Subcutaneous abdominal adipose tissue (tissue), 5 donors: ENCODE measurements around the gene KPNA4.
A peak's percentile ranks its signal among the peaks of the same experiment; 100 is the strongest.
"Not testable (repeated sequence)": the region's sequence is repeated elsewhere in the genome, so short reads cannot be mapped to it uniquely, and the experiment has no call there.

Experiments used
- H3K27ac ChIP-seq: one replicate; pipeline ENCODE4 v1.7.0; 2013; ENCODE audit warnings: low read depth, mild to moderate bottlenecking, inconsistent platforms, low read length, moderate library complexity
- H3K27me3 ChIP-seq, 5 donors: one replicate each; pipeline ENCODE4 v1.7.0; 2013; ENCODE audit warnings: low read length in 5 of 5, inconsistent platforms in 1 of 5; ENCODE audit not compliant: control insufficient read depth in 5 of 5, insufficient read depth in 4 of 5
- H3K36me3 ChIP-seq, 5 donors: one replicate each; pipeline ENCODE4 v1.7.0; 2013; ENCODE audit warnings: low read length in 5 of 5; ENCODE audit not compliant: control insufficient read depth in 5 of 5, insufficient read depth in 5 of 5
- H3K4me1 ChIP-seq, 5 donors: one replicate each; pipeline ENCODE4 v1.7.0; 2013; ENCODE audit warnings: low read length in 5 of 5, mild to moderate bottlenecking in 3 of 5, moderate library complexity in 1 of 5; ENCODE audit not compliant: control insufficient read depth in 5 of 5, insufficient read depth in 5 of 5
- H3K4me3 ChIP-seq, 5 donors: one replicate each; pipeline ENCODE4 v1.7.0; 2013; ENCODE audit warnings: low read length in 5 of 5, low read depth in 1 of 5
- H3K9ac ChIP-seq, 5 donors: one replicate each; pipeline ENCODE4 v1.7.0; 2013; ENCODE audit warnings: low read length in 5 of 5, mild to moderate bottlenecking in 4 of 5, moderate library complexity in 3 of 5
- H3K9me3 ChIP-seq, 5 donors: one replicate each; pipeline ENCODE4 v1.7.0; 2013; ENCODE audit warnings: low read length in 5 of 5; ENCODE audit not compliant: control insufficient read depth in 5 of 5
- donor health status: healthy.
- donor health status: healthy.
- donor health status: healthy.
- donor health status: healthy.
- donor health status: healthy.

The KPNA4 gene

GRCh38 chr3:160565442-160566403 is at the start of gene KPNA4:
TSS of gene KPNA4 (minus strand) at chr3:160565571. CDS start at chr3:160565282, 289 bp downstream.
- peak within 1 kb of the TSS; percentile 74 to 97 (median 88) for H3K4me3 ChIP-seq
- H3K4me1 ChIP-seq = peaks cover 0 to 55% (median 42%) of the 10 kb centered on the region in 5 donors
- H3K9ac ChIP-seq = peak within 1 kb of the TSS; percentile 88 to 94 (median 93)
- H3K9me3 ChIP-seq = no peaks in the 10 kb centered on the region
- H3K27ac ChIP-seq = peak within 1 kb of the TSS; percentile 99
- H3K36me3 ChIP-seq = peaks cover 0 to 11% (median 6%) of the 10 kb centered on the region in 5 donors
- no peaks in the 10 kb centered on the region for H3K27me3 ChIP-seq

- no peaks in the 10 kb centered on the region for H3K27me3 ChIP-seq
These were observed 48.3 kb upstream of the KPNA4 start for GRCh38 chr3:160613661-160614060.

GRCh38 chr3:160612386-160613075 is 47.2 kb upstream of the KPNA4 start:
- Histone ChIP-seq H3K36me3 (no peaks in the 10 kb centered on the region), H3K4me1 (peaks cover 0 to 9% (median 0%) of the 10 kb centered on the region in 5 donors), H3K9me3 (no peaks in the 10 kb centered on the region), H3K4me3 (no peak overlapping the region), H3K27me3 (no peaks in the 10 kb centered on the region), H3K27ac (no peak overlapping the region), H3K9ac (no peak overlapping the region)

More at GRCh38 chr3:160613661-160614060, 48.3 kb upstream of the KPNA4 start:
- Histone ChIP-seq H3K36me3 (no peaks in the 10 kb centered on the region), H3K9ac (no peak overlapping the region), H3K9me3 (no peaks in the 10 kb centered on the region), H3K4me1 (peaks cover 0 to 20% (median 0%) of the 10 kb centered on the region in 5 donors), H3K4me3 (no peak overlapping the region), H3K27ac (no peak overlapping the region)

GRCh38 chr3:160611141-160611540 is 45.8 kb upstream of the KPNA4 start:
- Histone ChIP-seq H3K4me1 (no peaks in the 10 kb centered on the region), H3K27me3 (no peaks in the 10 kb centered on the region), H3K4me3 (no peak overlapping the region), H3K27ac (no peak overlapping the region), H3K9ac (no peak overlapping the region), H3K36me3 (no peaks in the 10 kb centered on the region), H3K9me3 (no peaks in the 10 kb centered on the region)

GRCh38 chr3:160608870-160609269 is 43.5 kb upstream of the KPNA4 start:
- H3K9ac ChIP-seq = no peak overlapping the region
- H3K27me3 ChIP-seq = no peaks in the 10 kb centered on the region
- no peak overlapping the region for H3K4me3 ChIP-seq
- no peaks in the 10 kb centered on the region for H3K4me1 ChIP-seq
- no peaks in the 10 kb centered on the region for H3K36me3 ChIP-seq
- no peaks in the 10 kb centered on the region for H3K9me3 ChIP-seq
- H3K27ac ChIP-seq = no peak overlapping the region

- H3K9ac ChIP-seq = no peak overlapping the region
- no peaks in the 10 kb centered on the region for H3K9me3 ChIP-seq
- H3K4me1 ChIP-seq = no peaks in the 10 kb centered on the region
- H3K4me3 ChIP-seq = no peak overlapping the region
- H3K27me3 ChIP-seq = no peaks in the 10 kb centered on the region
- no peak overlapping the region for H3K27ac ChIP-seq
- H3K36me3 ChIP-seq = no peaks in the 10 kb centered on the region
These were observed 42.5 kb upstream of the KPNA4 start for GRCh38 chr3:160607826-160608225.

- Histone ChIP-seq H3K4me3 (no peak overlapping the region), H3K27me3 (no peaks in the 10 kb centered on the region), H3K36me3 (no peaks in the 10 kb centered on the region), H3K27ac (no peak overlapping the region), H3K9me3 (no peaks in the 10 kb centered on the region), H3K4me1 (no peaks in the 10 kb centered on the region), H3K9ac (no peak overlapping the region)
These were observed 39.9 kb upstream of the KPNA4 start for GRCh38 chr3:160605315-160605714.

- not testable (repeated sequence) for H3K27ac ChIP-seq, H3K4me1 ChIP-seq, H3K36me3 ChIP-seq, H3K27me3 ChIP-seq, H3K9ac ChIP-seq, H3K9me3 ChIP-seq, H3K4me3 ChIP-seq
These were observed 38.5 kb upstream of the KPNA4 start for GRCh38 chr3:160603845-160604244.

- Histone ChIP-seq H3K9me3 (no peaks in the 10 kb centered on the region), H3K4me1 (peaks cover 0 to 7% (median 0%) of the 10 kb centered on the region in 5 donors), H3K27me3 (no peaks in the 10 kb centered on the region), H3K27ac (no peak overlapping the region), H3K9ac (no peak overlapping the region), H3K36me3 (no peaks in the 10 kb centered on the region), H3K4me3 (no peak overlapping the region)
These were observed 36.9 kb upstream of the KPNA4 start for GRCh38 chr3:160602259-160602658.

- Histone ChIP-seq H3K27ac (no peak overlapping the region), H3K9me3 (no peaks in the 10 kb centered on the region), H3K4me3 (no peak overlapping the region), H3K36me3 (no peaks in the 10 kb centered on the region), H3K4me1 (peaks cover 0 to 7% (median 0%) of the 10 kb centered on the region in 5 donors), H3K9ac (no peak overlapping the region), H3K27me3 (no peaks in the 10 kb centered on the region)
These were observed 35.9 kb upstream of the KPNA4 start for GRCh38 chr3:160601288-160601687.
